ENCODE results near the gene LCE3D.

DNA sequence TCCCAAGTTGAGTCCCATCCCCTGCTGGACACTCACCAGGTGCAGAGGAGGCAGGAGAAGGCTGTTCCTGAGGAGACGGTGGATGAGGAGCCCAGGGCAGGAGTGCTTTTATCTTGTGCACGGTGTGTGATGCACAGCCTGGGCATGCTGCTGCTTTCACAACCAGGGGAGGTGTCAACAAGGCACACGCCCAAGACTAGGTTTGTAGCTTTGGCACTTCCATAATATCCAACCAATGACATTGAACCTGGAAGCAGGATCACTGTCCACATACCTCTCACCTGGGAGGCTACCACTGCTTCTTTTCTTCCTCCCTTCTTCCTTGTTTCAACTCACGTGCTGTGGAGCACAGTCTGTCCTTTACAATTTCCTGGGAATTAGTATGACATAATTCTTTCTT, at the start of gene LCE3D:
- TF ChIP-seq, protein P1, sequence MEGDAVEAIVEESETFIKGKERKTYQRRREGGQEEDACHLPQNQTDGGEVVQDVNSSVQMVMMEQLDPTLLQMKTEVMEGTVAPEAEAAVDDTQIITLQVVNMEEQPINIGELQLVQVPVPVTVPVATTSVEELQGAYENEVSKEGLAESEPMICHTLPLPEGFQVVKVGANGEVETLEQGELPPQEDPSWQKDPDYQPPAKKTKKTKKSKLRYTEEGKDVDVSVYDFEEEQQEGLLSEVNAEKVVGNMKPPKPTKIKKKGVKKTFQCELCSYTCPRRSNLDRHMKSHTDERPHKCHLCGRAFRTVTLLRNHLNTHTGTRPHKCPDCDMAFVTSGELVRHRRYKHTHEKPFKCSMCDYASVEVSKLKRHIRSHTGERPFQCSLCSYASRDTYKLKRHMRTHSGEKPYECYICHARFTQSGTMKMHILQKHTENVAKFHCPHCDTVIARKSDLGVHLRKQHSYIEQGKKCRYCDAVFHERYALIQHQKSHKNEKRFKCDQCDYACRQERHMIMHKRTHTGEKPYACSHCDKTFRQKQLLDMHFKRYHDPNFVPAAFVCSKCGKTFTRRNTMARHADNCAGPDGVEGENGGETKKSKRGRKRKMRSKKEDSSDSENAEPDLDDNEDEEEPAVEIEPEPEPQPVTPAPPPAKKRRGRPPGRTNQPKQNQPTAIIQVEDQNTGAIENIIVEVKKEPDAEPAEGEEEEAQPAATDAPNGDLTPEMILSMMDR (IDR thresholded peaks at IDR 0.05), result no peak
- TF ChIP-seq POLR2AphosphoS5 (IDR thresholded peaks at IDR 0.05; ENCODE audit: low read depth, low read length), result no peak
- TF ChIP-seq, protein P2, sequence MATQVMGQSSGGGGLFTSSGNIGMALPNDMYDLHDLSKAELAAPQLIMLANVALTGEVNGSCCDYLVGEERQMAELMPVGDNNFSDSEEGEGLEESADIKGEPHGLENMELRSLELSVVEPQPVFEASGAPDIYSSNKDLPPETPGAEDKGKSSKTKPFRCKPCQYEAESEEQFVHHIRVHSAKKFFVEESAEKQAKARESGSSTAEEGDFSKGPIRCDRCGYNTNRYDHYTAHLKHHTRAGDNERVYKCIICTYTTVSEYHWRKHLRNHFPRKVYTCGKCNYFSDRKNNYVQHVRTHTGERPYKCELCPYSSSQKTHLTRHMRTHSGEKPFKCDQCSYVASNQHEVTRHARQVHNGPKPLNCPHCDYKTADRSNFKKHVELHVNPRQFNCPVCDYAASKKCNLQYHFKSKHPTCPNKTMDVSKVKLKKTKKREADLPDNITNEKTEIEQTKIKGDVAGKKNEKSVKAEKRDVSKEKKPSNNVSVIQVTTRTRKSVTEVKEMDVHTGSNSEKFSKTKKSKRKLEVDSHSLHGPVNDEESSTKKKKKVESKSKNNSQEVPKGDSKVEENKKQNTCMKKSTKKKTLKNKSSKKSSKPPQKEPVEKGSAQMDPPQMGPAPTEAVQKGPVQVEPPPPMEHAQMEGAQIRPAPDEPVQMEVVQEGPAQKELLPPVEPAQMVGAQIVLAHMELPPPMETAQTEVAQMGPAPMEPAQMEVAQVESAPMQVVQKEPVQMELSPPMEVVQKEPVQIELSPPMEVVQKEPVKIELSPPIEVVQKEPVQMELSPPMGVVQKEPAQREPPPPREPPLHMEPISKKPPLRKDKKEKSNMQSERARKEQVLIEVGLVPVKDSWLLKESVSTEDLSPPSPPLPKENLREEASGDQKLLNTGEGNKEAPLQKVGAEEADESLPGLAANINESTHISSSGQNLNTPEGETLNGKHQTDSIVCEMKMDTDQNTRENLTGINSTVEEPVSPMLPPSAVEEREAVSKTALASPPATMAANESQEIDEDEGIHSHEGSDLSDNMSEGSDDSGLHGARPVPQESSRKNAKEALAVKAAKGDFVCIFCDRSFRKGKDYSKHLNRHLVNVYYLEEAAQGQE (IDR thresholded peaks at IDR 0.05; ENCODE audit: insufficient read depth in 1 of 2, low read depth in 2 of 2, low read length in 1 of 2), result no peak
- TF ChIP-seq SIN3A (IDR thresholded peaks at IDR 0.05; ENCODE audit: borderline replicate concordance, insufficient read depth, low read depth, low read length), result no peak

Measured in Panc1 (cell line).